ENCODE data around the gene OGDHL.
"Not testable (repeated sequence)": the region's sequence is repeated elsewhere in the genome, so short reads cannot be mapped to it uniquely, and the experiment has no call there.

The OGDHL gene

DNA sequence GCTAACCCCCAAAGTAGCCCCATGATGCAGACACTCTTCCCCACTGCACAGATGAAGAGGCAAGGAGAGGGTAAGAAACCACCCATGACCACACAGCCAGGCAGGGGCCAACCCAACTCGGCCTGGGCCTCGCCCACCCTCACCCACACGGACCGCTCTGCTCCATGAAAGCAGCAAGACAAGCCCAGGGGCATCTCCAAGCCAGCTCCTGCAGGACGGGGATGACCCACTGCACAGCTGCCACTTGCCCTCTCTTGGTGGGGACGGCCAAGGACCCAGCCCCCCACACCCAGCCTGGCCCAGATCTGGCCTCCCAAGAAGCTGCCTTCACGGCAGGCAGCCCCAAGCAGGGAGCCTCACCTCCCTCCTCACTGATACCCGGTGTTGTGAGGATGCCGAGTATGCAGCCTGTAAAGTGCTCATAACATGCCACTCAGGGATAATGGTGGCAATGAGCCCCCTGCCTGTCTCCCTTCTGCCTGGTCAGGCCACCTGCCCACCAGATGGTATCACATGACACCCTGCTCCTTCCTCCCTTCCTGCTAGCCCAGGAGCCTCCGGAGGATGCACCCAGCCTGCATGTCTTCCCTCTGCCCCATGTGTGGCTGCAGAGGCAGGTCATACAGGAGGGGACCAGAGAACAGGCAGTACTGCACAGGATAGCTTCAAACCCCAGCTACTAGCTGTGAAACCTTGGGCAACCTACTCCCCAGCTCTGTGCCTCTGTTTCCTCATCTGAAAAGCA lies 23.3 kb downstream of the OGDHL start:
- no peak for DNase-seq (ENCODE audit: low read depth)

DNA sequence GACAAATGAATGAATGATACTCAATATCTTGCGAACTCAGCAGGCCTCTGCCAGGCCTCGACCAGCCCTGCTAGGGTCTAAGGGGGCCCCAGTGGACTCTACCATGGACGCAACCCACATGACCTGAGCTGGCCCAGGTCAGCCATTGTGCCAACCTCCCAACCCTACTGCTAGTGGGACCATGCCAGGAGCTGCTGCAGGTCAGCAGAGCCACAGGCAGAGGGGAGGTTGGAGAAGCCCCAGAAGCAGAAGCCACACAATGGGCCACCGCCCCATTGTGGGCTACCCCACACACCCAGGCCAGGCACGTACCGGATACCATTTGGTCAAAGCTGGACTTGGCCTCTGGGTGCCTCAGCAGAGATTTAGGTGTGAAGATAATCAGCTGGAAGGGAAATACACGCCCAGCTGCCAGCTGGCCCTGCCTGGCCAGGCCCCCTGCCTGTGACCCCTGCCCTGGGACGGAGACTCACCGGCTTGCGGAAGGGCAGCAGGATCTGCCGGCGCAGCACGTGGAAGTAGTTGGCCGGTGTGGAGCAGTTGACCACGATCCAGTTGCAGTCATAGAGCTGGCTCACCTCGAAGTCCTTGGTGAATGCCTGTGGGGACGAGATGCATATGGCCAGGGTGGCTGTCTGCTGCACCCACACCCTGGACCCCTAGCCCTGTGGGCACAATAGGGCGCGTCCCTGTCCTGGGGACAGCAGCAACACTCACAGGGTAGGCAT lies 24.5 kb downstream of the OGDHL start:
- DNase-seq (ENCODE audit: low read depth) = no peak

DNA sequence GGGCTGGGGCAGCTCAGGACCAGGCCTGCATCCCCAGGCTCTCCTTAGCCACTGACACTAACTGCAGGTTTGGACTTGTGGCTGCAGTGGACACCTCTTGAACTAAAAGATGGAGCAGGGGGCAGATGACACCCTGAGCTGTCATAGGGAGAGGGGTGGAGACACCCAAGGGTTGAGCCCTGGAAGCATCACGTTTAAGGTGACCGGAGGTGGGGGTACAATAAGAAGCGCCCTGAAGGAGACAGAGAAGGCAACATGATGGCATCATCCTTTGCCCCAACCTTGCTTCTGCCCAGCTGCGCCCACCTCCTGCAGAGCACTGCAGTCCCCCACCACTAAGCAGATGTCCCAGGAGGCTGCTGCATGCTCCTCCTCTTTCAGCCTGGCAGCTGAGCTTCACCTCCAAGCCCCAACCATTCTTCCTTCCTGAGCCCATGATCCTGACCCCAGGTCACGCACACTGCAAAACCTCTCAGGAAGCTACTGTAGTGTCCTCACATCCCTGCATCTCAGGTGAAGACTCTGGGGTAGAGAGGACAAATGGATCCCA lies 25.5 kb downstream of the OGDHL start:
- DNase-seq (ENCODE audit: low read depth) = no peak

DNA sequence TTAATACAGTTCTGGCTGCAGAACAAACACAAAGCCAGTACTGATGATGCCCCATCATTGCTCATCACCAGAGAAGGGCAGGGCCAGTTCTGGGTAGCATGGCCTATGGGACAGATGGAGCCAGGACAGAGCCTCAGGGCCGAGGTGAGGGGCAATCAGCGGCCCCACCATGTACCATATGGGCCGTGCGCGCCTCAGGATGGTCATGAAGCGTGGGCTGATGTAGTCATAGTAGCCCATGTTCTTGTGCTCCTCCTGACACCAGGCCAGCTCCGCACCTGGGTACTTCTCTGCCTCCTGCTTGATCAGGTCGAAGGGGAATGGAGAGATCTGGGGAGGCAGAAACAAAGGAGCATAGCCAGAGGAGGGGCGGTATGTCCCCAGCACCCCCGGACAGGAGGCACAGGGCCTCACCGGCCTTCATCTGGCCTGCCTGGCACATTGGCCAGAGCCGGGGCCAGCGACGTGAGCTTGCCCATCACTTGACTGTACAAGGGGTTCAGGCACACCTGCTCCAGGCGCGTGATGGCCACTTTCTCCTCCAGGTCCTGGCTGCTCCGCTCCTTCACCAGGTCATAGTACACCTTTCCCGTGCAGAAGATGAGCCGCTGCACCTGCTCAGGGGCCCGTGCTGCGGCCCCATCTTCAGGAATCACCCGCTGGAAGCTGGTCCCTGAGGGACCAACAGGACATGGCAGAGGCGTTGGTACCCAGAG lies 26.1 kb downstream of the OGDHL start:
- no peak for DNase-seq (ENCODE audit: low read depth)

DNA sequence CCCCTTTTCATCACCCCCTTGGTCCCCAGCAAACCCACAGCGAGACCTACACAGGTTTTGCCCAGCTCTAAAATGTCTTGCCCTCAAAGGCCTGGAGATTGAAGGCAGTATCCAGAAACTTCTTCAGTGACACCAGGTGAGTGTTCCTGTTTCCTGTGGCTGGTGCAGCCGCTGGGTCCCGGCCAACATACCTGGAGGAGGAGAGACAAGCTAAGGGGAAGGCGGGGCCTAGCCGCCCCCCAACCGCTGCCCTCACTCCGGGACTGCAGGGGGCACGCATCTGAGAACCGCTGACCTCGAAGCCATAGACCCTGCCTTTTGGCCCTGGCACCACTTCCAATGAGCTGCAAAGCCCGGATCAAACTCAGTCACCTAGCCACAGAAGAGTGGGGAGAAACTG lies 27.0 kb downstream of the OGDHL start:
- no peak for DNase-seq (ENCODE audit: low read depth)

DNA sequence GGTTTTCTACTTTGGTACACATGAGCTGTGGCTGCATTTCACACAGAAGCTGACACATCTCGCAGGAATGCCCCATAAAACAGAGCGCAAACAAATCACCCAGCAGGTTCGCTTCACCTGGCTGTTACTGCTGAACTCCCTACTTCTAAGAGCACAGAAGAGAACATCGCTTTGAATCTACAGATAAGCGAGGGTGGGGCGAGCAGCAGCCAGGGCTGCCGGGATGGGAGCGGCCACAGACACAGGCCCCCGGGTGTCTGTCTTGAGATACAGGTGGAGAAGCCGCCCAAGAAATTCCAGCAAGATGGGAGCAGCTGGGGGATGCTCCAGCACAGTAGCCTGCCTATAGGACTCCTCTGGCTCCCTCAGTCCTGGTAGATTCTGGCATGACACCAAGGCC lies 27.4 kb downstream of the OGDHL start:
- no peak for DNase-seq (ENCODE audit: low read depth)

DNA sequence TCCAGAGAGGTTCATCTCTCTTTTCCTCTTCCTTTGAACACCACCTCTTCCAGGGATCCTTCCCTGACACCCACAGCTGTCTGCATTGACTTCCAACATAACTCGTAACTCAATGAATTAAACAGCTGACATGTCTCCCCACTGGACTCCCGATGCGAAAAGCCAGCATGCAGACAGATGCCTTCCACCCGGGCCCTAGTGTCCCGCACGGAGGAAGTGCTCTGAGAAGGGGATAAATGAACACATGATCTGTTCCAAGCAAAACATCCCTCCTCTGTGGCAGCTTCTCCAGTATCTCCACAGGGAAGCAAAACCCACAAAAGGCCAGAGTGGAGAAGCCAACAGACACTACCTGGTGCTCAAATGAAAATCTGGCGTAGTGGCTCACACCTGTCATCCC lies 28.3 kb downstream of the OGDHL start:
- DNase-seq (ENCODE audit: low read depth) = no peak

DNA sequence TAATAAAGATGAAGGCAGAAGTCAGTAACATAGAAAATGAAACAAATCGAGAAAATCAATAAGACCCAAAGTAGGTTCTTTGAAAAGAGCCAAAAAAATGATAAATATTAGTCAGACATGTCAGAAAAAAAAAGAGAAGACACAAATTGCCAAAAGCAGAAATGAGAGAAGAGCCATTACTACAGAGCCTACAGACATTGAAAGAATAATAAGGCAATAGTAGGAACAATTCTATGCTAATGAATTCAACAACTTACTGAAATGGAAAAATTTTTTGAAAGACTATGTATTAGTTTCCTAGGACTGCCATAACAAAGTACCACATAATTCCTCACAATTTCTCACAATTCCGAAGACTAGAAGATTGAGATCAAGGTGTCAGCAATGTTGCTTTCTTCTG lies 35.5 kb downstream of the OGDHL start:
- no peak for DNase-seq (ENCODE audit: low read depth)

DNA sequence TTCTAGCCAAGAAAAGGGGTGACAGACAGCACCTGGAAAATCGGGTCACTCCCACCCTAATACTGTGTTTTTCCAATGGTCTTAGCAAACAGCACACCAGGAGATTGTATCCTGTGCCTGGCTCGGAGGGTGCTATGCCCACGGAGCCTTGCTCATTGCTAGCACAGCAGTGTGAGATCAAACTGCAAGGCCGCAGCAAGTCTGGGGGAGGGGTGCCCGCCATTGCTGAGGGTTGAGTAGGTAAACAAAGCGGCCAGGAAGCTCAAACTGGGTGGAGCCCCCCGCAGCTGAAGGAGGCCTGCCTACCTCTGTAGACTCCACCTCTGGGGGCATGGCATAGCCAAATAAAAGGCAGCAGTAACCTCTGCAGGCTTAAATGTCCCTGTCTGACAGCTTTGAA lies 47.0 kb downstream of the OGDHL start:
- DNase-seq (ENCODE audit: low read depth) = not testable (repeated sequence)

DNA sequence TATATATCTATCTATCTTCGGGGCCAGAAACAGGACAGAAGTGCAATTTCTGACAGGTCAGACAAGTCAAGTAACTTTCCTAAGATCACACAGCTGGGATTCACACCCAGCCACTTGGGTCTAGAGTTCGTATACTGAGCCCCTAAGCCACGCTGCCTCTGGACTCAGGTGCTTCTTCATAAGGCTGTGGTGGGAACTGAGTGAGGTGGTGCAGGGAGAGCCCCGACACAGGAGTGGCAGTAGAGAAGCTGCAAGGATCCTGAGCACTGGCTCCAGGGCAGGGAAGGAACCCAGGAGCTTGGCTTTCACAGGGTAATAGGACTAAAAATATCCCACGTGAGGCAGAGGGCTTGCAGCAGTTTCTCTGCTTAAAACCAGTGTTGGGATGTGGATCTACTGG lies 48.9 kb downstream of the OGDHL start:
- DNase-seq (ENCODE audit: low read depth) = no peak

DNA sequence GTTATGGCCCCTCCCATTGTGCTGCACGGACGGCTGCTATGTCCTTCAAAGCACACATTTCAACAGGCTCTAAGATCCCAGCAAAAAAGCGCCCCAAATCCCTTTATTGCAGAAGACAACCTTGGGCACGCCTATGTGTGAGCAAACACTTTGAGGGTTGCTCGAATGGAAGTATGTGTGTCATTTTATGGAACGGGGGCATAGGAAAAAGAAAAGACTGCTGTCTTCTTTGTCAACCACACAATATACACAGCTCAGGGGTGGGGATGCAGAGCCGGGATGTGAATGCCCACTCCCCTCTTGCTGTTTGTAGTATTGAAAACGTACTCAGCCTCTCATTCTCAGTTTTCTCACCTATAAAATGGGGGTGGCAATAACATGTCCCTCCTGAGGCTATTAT lies 50.6 kb downstream of the OGDHL start:
- DNase-seq (ENCODE audit: low read depth) = no peak

DNA sequence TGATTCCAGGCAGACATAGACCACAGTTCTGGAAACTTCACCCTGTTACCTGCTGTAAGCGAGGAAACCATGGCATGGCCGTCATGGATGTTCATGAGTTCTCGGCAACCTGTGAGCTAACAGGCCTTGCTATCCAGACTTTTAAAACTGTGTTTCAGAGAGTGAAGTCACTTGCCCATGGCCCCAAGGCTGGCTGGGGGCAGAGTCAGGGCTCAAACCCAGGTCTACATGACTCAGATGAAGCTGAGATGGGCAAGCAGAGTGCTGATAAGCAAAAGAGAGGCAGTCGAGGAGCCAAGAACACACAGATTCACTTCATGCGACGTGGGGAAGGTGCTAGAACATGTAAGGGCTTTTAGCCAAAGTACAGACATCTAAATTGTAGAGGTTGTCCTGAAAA lies 51.2 kb downstream of the OGDHL start:
- DNase-seq (ENCODE audit: low read depth) = no peak

DNA sequence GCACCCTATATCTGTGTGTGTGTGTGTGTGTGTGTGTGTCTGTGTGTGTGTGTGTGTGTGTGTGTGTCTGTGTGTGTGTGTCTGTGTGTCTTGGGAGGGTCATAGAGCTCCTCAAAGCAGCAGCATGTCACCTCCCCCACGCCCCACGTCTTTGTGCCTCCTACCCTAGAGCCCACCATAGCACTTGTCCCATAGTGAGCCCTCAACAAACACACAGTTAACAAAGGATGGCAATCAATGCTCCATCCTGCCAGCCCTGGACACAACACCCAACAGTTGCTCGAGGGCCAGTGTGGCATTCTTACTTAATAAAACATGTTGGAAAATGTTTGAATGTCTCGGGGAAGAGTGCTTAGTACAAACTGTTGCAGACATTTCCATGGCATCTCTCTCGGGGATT lies 52.2 kb downstream of the OGDHL start:
- DNase-seq (ENCODE audit: low read depth) = no peak

DNA sequence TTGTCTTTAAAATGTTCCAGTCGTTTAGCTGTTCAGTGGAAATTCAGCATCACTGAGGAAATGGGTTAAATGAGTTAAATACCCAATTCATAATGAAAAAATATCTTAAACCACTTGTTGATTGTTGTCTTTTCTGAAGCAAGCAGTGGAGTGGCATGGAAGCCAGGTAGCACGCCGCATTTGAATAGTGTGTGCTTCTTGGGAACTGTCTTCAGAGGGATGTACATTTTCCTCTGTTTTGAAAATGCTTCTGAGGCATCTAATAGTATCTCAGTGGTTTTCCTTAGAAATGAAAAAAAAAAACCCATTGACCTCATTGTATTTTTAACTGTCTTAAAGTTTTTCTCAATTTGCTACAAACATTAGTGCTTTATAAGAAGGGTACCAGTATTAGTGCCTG lies 54.5 kb downstream of the OGDHL start:
- no peak for DNase-seq (ENCODE audit: low read depth)

DNA sequence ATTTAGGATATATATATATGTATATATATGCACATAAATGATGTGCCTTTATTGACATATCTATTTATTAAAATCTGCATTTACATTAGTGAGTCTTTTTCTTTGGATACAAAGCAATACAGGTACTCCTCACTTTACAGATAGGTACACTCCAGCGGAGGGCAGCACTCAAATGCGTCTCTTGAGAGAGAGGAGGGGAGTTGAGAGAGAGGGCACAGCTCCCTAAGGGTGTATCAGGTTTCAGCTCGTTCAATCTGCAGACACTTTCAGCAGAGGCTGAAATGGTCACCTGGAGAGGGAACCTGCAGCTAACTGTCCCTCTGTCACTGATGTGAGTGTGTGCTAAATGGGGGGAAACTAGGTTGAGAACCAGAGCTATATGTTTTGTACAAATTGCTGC lies 61.1 kb downstream of the OGDHL start:
- DNase-seq (ENCODE audit: low read depth) = no peak

DNA sequence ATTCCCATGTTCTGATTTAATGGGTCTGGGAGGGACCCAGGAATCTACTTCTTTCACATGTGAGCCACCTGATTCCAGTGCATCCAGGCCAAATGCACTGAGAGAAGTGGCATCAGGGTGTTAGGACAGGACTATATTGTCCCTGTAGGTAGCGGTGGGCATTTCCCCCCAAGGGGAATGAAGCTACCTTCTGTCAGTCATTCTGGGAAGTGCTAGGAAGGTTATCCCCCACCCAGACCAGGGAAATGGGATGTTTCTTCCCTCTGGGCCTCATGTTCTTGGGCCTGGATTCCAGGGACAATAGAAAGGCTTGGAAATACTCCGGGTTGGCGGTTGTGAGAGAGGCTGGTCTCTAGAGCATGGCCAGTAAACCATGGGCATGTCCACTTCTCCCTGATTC lies 61.9 kb downstream of the OGDHL start:
- no peak for DNase-seq (ENCODE audit: low read depth)

DNA sequence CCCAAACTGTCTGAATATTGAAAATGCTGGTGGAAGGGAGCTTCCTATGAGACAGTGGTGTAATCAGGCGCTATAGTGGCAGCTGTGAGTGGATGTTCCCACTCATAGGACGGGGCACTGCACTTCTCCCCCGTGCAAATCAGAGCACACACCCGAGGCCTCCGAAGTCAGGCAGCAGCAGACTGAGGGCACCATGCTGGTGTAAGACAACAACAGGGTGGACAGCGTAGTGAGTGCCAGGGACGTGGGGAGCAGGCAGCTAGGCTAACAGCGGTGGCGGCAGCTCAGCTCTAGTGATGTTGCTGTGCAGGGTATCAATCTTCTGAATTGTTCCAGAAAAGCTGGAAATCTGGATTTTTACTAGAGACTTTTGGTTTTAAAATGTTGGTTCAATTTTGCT lies 63.4 kb downstream of the OGDHL start:
- no peak for DNase-seq (ENCODE audit: low read depth)

DNA sequence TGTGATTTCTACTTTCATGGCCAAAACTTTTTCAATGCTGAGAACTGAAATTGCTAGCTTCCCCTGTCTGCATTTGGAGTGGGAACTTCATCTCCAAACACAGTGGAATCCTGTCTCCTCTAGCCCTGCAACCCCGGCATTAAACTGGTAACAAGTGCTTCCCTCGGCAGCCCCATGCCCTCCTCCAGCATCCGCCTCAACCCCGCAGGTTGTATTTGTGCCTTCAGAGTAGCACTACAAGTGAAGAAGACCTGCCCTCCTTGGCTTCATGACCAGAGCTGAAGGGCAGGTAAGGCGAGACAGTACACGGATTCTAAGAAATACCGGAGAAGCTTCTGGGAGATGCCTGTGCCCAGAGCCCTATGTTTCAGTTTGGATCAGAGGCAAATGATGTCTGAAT lies 65.8 kb downstream of the OGDHL start:
- no peak for DNase-seq (ENCODE audit: low read depth)

DNA sequence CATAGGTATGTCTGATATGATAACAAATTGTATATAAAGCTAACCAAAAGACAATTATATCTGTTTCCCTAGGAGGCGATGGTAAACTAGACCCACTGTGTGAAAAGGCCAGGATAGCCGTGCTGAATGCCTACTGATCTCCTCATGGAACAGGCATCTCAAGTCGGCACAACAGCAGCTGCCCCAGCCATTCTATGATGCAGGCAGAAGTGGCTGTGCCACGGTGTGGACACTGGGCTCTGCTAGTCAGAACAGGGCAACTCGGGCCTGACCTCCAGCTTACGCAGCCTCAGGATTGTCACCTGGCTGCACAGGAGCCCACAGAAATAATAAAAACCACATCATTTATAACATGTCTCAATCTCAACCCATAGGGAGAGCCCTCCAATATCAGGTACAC lies 67.7 kb downstream of the OGDHL start:
- no peak for DNase-seq (ENCODE audit: low read depth)

DNA sequence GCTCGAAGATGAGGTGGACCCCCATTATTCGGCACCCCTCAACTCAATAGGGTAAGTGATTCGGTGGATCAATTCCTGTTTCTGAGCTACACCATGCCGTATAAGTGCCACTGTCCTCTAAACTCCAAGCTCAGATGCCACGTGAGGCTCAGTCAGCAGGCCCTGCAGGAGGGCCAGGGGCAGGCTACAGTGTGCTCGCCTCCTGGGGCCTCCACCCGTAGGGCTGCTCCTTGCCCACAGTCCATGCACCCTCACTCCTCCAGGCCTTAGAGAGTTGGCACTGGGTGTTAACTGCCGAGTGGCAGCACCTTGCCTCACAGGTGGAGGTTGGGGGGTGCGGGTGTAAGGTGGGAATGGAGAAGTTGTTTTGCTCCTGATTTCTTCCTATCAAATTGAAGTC lies 70.5 kb downstream of the OGDHL start:
- DNase-seq (ENCODE audit: low read depth) = no peak

DNA sequence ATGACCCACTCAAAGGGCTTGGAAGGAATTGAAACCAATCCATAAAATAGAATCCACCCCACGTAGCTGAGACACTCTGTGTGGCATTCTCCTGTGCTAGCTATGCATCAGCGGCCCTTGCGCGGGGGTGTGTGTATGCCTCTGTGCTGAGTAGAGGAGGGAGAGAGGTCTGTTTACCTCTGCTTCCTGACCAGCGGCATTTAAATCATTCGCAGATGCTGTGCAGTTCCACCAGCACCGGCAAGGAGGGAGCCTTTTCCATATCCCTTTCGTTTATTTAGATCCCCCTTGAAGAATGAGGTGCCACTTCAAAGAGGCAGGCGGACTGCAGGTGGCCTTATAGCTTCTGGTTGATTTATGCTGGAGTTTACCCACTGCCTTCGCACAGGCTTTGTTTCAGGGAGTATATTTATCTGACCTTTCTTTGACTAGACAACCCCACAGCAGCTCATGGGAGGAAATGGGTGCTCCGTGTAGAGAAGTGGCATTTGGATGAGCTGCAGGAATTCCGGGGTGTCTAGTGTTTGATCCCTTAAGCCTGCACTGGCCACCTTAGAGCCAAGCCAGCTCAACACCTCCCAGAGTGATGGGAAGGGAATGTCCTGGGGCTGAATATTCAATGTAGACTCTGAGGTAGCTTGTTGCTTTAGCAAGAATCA lies 71.3 kb downstream of the OGDHL start:
- DNase-seq (ENCODE audit: low read depth) = no peak

DNA sequence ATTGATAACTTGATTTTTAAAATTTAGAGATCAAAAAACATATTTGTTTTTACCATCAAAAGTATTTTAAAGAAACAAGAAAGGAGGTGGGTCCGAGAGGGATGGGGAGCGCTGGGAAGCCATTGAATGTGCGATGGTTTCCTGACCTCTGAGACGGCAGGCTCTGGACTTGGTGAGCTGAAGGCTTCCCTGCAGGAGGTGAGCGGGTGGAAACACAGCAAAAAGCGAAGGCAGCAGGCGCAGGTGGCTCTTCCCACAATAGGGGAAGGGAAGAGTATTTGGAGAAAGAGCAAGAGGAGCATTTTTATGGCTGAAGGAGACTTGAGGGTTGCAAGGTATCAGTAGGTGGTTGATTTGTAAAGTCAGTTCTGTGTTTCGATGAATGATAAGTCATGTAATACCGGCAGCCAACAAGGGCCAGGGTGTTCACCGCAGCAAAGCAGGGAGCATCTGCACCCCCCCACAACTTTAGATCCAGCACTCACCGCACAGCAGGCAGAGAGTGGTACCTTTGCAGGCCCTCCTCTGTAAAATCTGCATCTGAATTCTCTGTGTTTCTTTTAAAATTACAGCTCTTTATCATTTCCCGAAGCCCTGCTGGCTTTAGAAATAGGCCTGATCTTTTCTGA lies 72.1 kb downstream of the OGDHL start:
- DNase-seq (ENCODE audit: low read depth) = no peak

Data from activated T-cell treated with anti-CD3 and anti-CD28 coated beads for 48 hours (primary cell).